HuH-7.5 (cell line): Measurements from ENCODE around the gene SPO11.
A peak's percentile ranks its signal among the peaks of the same experiment; 100 is the strongest.
"Not testable (repeated sequence)": the region's sequence is repeated elsewhere in the genome, so short reads cannot be mapped to it uniquely, and the experiment has no call there.

Experiments used
- DNase-seq: peaks from one replicate; pipeline ENCODE4 v3.0.0; 2011; ENCODE audit warnings: low spot score

Gene SPO11

DNA sequence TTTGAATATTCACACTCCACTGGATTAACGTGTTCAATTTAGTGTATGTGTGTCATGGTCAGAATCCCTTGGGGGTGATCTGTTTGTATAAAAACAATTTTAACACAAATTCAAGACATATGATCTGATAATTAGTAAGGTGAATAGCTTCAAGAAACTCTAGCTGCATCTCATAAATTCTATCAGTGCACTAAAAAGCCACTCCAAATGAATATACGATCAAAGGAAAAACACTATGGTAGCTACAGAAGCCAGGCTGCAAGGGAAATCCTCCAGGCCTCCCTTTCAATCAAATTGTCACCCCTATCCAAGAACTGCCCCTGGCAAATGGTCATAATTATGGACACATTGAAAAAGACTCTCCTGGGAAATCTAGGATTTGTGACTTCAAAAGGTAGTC, 12.1 kb downstream of the SPO11 start:
- no peak for DNase-seq

DNA sequence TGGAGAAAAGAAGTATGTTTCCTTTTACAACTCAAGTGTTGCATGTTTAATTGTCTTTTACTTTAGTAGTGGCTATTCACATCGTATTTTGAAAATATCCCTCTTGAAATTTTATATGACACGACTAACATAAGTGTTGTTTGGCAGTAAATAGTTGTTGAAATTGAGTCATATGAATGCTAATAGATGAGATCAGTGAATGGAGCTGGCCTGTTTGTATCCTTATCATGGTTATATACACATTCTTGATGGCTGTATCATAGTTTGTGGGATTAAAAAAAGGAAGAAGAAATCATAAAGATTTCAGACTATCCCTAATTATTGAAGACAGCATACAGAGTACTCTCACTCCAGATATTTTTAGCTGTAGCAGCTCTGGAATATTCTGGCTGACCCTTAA, 13.2 kb downstream of the SPO11 start:
- DNase-seq = no peak

- DNase-seq = peak; percentile 57
These were observed 16.9 kb downstream of the SPO11 start for GRCh38 chr20:57346477-57346876.

DNA sequence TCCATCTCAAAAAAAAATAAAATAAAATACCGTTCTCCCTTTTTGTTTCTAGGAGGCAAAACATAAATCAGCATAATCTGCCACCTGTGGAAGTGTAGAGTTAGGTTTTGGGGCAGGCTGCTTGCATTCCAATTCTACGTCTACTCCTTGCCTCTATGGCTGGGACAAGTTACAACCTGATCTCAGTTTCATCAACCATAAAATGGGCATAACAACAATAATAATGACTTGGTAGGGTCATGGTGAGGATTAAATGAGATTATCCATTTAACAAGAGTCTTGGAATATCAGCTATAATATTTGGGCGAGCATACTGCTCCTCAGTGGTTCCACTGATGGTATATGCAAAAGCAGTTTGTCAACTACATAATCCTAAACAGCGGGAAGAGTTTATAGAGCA, 17.8 kb downstream of the SPO11 start:
- no peak for DNase-seq

- DNase-seq = not testable (repeated sequence)
These were observed 18.8 kb downstream of the SPO11 start for GRCh38 chr20:57348200-57348921.

GRCh38 chr20:57348922-57349574, 19.4 kb downstream of the SPO11 start:
- DNase-seq = not testable (repeated sequence)

GRCh38 chr20:57350081-57350710, 20.6 kb downstream of the SPO11 start:
- no peak for DNase-seq

GRCh38 chr20:57350726-57351041, 21.1 kb downstream of the SPO11 start:
- DNase-seq = not testable (repeated sequence)

DNA sequence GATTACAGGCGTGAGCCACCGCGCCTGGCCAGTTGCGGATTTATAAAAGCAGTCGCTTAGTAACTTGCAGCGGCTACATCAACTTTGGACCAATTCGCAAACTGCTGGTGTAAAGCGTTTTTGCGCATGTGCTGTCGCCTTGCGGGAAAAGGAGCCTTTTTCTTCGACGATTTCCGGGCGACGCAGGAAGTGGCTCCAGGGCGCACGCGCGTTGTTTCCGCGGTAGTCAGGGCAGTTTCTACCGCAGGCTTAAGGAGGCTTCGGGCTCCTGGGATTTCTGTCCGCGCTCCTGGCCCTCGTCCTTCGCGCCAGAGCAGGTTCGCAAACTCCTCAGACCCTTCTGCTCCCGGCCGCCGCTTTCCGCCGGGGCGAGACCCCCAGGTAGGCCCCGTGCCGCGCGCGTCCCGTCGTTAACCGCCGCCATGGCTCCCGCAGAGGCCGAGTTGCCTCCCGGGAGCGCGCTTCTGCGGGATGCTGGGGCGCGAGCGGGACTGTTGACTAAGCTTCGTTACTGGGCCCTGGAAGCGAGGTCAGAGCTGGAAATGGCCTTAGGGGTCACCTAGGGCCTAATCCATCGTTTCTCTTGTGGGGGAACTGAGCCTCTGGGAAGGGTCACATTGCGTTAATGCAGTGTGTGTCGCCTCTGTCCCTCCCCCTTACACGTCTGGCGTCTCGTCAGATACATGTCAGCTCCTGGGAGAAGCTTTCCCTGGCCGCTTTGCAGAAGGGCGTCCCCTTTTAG, 21.6 kb downstream of the SPO11 start, which contains the start of gene RAE1:
Gene RAE1 (plus strand): TSS at position 214 of the 742 bp plus-strand sequence. CDS start 2,784 bp downstream, outside the sequence.
- DNase-seq = peak; percentile 89

- no peak for DNase-seq
These were observed 22.7 kb downstream of the SPO11 start for GRCh38 chr20:57352305-57352704.

DNA sequence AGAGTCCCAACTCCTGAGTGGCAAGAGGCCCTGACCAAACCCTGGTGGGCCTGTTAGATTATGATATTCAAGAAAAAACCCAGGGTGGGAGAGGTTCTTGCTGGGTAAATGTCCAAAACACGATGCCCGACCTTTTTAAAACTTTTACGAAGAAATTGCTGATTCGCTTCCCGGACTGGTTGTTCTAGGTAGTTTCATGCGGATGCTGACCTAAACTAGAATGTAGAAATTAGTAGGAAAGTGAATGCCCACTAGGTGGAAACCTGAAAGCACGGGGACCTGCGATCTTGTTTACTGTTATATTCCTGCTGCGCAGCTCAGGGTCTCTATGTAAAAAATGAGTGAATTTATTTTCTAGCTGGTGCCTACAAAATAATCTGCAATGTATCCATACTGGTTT, 23.7 kb downstream of the SPO11 start:
- no peak for DNase-seq

DNA sequence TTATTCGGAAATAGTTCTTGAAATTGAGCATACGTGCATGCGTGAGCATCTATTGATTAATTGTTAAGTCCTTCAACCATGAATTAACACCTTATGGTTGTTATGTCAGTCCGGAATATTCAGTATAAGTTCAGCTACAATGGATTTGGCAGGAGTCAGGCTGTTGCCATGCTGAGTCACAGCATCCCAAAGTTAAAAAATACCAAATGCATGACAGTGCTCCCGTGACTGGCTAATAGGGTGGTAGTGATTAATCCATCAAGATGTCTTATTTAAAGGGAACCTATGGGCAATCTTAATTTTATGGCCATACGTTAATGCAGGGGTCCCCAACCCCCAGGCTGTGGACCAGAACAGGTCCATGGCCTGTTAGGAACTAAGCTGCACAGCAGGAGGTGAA, 31.9 kb downstream of the SPO11 start:
- no peak for DNase-seq

GRCh38 chr20:57364451-57364850, 34.8 kb downstream of the SPO11 start:
- no peak for DNase-seq

DNA sequence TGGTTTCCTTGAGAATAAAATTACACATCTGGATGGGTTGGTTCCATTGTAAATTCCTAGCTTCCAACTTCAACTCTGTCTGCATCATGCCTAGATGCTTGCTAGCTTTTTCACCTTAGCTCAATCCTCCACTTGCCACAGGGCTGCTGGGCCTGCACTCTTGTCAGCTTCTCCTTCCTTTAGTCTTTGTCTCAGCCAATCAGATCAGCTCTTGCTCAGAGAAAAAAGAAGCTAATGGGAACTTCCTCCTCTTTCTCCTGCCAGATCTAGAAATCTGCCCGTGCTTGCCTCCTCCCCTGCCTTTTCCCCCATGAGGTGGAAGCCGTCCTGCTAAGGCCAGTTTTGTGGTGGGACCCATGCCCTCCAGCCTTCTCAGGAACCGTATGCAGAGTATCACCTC, 40.0 kb downstream of the SPO11 start:
- DNase-seq = no peak

GRCh38 chr20:57370316-57370715, 40.7 kb downstream of the SPO11 start:
- DNase-seq = no peak

DNA sequence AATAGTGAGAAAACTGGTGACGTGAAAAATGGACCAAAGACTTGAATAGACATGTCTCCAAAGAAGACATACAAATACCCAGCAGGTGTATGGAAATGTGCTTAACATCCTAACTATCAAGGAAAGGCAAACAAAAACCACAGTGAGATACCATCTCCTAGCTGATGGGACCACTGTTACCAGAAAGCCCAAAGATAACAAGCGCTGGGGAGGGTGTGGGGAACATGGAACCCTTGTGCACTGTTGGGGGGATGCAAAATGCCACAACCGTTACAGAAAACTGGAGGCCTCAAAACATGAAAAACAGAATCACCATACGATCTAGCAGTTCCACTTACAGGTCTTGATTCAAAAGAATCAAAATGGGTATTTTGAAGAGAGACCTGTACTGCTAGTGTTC, 41.8 kb downstream of the SPO11 start:
- no peak for DNase-seq

DNA sequence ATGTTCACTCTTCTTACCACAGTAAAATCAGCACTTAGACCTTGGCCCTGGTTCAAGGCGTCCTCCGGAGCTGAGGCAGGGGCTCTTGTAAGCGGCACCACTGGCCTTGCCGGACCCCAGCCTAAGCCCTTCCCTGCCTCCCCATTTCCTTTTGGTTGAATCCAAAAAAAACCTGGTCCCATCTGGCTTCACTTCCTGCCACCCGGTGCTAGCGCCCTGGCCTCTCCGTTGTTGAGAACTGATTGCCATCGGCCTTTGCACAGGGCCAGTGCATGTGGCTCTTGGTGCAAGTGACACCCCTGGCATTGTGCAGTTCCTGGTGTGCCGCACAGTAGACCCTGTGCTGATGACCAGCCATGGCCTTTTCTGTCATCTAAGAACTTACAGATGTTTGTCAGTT, 42.6 kb downstream of the SPO11 start:
- DNase-seq = no peak

DNA sequence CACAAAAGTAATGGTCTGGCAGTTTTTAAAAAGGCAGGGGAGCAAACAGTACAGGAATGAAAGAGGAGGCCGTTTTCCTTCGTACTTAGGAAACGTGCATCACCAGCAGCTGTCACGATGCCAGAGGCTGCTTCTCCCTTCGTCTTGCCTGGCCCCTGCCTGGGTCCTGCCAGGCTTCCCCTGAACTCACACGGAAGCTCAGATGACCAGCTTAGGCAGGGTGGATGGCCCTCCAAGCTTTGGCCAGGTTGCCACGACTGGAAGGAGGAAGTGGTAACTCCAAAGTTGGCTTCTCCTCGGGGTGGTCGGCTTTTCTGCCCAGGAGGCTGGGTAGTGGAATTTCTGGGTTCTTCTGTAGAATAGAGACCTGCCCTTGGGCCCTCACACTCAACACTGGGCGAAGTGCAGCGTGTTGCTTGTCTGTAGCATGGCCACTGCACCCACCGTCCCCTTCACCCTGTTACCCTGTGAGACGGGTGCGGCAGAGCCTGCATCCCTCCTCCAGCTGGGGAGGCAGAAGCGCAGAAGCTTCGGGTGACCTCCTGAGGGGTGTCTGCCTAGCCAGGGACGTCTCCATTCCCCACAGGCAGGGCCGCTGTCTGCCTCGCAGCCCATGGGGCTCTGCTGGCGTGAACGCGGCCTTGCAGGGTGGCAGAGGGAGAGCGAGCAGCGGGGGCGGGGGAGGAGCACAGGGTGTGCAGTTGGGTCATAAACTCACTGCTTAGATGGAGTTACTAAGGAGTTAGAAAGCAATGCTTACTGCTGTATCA, 43.2 kb downstream of the SPO11 start:
- no peak for DNase-seq

DNA sequence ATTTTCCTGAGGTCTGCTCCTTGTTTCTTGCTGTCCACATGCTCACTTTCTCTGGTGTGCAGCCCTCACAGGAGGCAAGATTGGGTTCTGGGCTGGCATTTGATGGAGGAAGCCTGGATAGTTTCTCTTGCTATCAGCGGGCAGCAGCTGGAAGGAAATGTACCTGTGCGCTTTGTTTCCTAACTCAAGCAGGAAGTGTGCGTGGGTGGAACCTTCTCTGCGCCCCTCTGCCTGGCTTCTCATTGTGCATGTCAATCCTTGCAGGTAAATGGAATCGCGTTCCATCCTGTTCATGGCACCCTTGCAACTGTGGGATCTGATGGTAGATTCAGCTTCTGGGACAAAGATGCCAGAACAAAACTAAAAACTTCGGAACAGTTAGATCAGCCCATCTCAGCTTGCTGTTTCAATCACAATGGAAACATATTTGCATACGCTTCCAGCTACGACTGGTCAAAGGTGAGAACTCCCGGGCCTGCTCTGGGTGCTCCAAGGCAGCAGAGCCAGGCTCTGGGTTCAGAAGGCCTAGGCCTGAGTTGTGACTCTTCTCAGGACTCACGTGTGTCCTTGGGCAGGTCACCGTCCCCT, 44.8 kb downstream of the SPO11 start:
- no peak for DNase-seq

DNA sequence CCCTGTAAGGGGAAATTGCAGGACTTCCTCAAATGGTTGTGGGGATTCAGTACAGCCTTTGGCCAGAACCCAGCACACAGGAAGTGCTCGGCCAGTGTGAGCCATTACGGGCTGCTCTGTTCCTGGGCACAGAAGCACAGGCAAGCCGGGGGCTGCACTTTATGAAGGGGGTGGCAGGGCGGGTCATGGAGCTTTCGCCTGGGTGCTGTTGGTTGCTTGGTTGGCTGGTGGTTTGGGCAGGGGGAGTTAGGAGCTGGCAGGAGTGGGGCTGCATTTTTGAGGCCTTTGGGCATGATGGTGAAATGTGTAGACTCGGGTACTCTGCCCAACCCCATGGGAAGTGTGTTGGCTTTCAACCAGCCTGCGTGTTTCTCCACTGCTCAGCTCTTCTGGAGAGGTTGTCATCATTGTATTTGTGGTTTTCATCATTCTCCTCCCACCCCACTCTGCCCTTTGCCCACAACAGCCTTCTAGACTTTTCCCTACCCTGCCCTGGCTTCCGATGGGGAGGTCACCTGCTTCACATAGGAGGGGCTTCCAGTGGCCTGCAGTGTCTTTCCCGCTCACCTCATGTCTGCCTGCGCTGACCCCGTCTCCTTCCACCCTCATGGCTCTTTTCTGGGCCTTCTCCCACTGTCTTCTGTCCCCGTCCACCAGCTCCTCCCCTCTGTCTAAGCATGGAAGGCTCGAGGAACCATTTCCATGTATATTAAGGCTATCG, 45.5 kb downstream of the SPO11 start:
- no peak for DNase-seq
